CD4-positive, alpha-beta memory T cell (primary cell): ENCODE results near the gene C19orf25. TPM values are rescaled to one million over a fixed set of nuclear protein-coding genes. Genes with fewer than 3 reads are reported as not detected.
"Not testable (repeated sequence)": the region's sequence is repeated elsewhere in the genome, so short reads cannot be mapped to it uniquely, and the experiment has no call there.

ENCODE experiments used
- CTCF ChIA-PET: fragments of 350-600 bp; sonication (Branson Sonifier 250); formaldehyde crosslinking; loops from one replicate; lab custom pipeline; 2021; ENCODE audit warnings: inconsistent platforms; ENCODE audit not compliant: partially characterized antibody; lab: Charles Lee
- POLR2A ChIA-PET: fragments of 350-600 bp; sonication (Branson Sonifier 250); formaldehyde crosslinking; loops from one replicate; lab custom pipeline; 2021; ENCODE audit not compliant: partially characterized antibody; lab: Charles Lee
- DNase-seq, 5 donors: peaks; one replicate each; pipeline versions ENCODE4 v3.0.0 to v3.0.0-alpha.2; 2020 to 2022; ENCODE audit warnings: mixed read lengths in 1 of 5
- H3K27ac ChIP-seq: one replicate; pipeline ENCODE4 v1.7.0; 2013; ENCODE audit warnings: low read depth, low read length
- H3K27me3 ChIP-seq: 2 replicates; pipeline ENCODE4 v1.7.0; 2013; ENCODE audit warnings: mild to moderate bottlenecking, low read length, moderate library complexity; ENCODE audit not compliant: insufficient read depth
- H3K36me3 ChIP-seq: 2 replicates; pipeline ENCODE4 v1.7.0; 2013; ENCODE audit warnings: mild to moderate bottlenecking, low read length, moderate library complexity; ENCODE audit not compliant: insufficient read depth
- H3K4me1 ChIP-seq: 2 replicates; pipeline ENCODE4 v1.7.0; 2013; ENCODE audit warnings: mild to moderate bottlenecking, low read length, moderate library complexity; ENCODE audit not compliant: insufficient read depth
- H3K4me3 ChIP-seq, 2 donors: one replicate each; pipeline ENCODE4 v1.7.0; 2013; ENCODE audit warnings: low read length in 2 of 2, mild to moderate bottlenecking in 1 of 2
- H3K9me3 ChIP-seq, 2 donors: one replicate each; pipeline ENCODE4 v1.7.0; 2013; ENCODE audit warnings: low read length in 2 of 2, control low read depth in 1 of 2; ENCODE audit not compliant: control insufficient read depth in 1 of 2
- H3K27ac Mint-ChIP-seq, 7 donors: one replicate each; pipeline ENCODE4 v1.8.0; 2020 to 2021; ENCODE audit warnings: mixed read lengths in 7 of 7, mild to moderate bottlenecking in 6 of 7, inconsistent platforms in 3 of 7, moderate library complexity in 3 of 7
- H3K27me3 Mint-ChIP-seq, 2 donors: one replicate each; pipeline ENCODE4 v1.8.0; 2020 to 2021; ENCODE audit warnings: mixed read lengths in 2 of 2
- H3K36me3 Mint-ChIP-seq, 2 donors: one replicate each; pipeline ENCODE4 v1.8.0; 2020 to 2021; ENCODE audit warnings: mixed read lengths in 2 of 2, inconsistent platforms in 1 of 2, mild to moderate bottlenecking in 1 of 2
- H3K4me1 Mint-ChIP-seq, 4 donors: one replicate each; pipeline ENCODE4 v1.8.0; 2020 to 2021; ENCODE audit warnings: mixed read lengths in 4 of 4, mild to moderate bottlenecking in 1 of 4
- H3K4me3 Mint-ChIP-seq, 8 donors: one replicate each; pipeline ENCODE4 v1.8.0; 2020 to 2021; ENCODE audit warnings: mixed read lengths in 8 of 8, mild to moderate bottlenecking in 7 of 8, moderate library complexity in 6 of 8, inconsistent platforms in 3 of 8
- H3K9me3 Mint-ChIP-seq, 8 donors: one replicate each; pipeline ENCODE4 v1.8.0; 2020 to 2021; ENCODE audit warnings: mixed read lengths in 8 of 8, mild to moderate bottlenecking in 5 of 8, inconsistent platforms in 3 of 8, moderate library complexity in 1 of 8
- intact Hi-C: fragments of 100-400 bp; cut with micrococcal nuclease; formaldehyde crosslinking; loops from one replicate; pipeline ENCODE4 v1.15.1; 2023
- polyA plus RNA-seq, 2 donors: library from polyadenylated mRNA; unstranded; fragments of 300-500 nt; fragmentation: Illumina TruSeq; gene quantifications; one replicate each; pipeline ENCODE4 v1.2.3, GENCODE V29; 2021
- total RNA-seq, 2 experiments: library from RNA; stranded (reverse); gene quantifications; one replicate each; pipeline ENCODE4 v1.2.3, GENCODE V29; 2021

Gene C19orf25
- total and polyA plus RNA-seq, 4 experiments from 2014 or later: 41.5 to 79.8 (median 58.8) TPM

DNA sequence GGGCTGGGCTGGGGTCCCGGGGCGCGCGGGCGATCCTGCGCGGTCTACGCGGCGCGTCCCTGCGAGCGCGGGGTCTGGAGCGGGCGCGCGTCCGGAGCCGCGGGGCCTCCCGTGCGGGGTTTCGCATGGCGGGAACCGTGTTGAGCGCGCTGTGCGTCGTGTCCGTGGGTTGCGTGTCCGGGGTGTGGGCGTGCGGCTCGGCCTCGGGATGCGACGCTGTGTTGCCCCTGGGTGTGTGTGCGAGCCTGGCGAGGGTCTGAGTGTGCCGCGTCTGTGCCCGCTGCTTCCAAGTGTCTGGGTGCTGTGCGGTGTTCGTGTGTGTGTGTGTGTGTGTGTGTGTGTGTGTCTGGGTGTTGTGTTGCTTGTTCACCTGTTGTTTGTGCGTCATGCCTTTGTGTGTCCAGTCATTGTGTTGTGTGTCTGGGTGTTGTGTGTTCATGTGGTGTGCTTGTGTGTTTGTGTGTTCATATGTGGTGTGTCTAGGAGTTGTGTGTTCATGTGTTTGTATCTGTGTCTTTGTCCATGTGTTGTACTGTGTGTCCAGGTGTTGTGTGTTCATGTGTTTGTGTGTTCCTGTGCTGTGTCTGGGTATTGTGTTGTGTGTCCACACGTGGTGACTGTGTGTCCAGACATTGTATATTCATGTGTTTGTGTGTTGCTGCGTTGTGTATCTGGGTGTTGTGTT is 45.4 kb upstream of the C19orf25 start:
- H3K4me1 ChIP-seq: no peaks in the 10 kb centered on the region
- H3K27ac ChIP-seq: no peak overlapping the region
- H3K27me3 ChIP-seq: peaks cover 10% of the 10 kb centered on the region
- no peaks in the 10 kb centered on the region for H3K36me3 ChIP-seq
- peaks cover 0 to 9% (median 6%) of the 10 kb centered on the region in 4 donors for H3K4me1 Mint-ChIP-seq
- POLR2A ChIA-PET: no interaction called here
- H3K27me3 Mint-ChIP-seq: peaks cover 20 to 21% of the 10 kb centered on the region in 2 donors
- no peaks in the 10 kb centered on the region for H3K9me3 ChIP-seq
- intact Hi-C loops: no loop called here
- H3K9me3 Mint-ChIP-seq: peaks cover 0 to 3% (median 0%) of the 10 kb centered on the region in 8 donors
- H3K4me3 Mint-ChIP-seq: peak overlapping the region in 5 of 8 donors; percentile 31 to 80 (median 45)
- H3K36me3 Mint-ChIP-seq: no peaks in the 10 kb centered on the region
- no peak for DNase-seq
- CTCF ChIA-PET: no interaction called here
- no peak overlapping the region for H3K4me3 ChIP-seq
- H3K27ac Mint-ChIP-seq: no peak overlapping the region

DNA sequence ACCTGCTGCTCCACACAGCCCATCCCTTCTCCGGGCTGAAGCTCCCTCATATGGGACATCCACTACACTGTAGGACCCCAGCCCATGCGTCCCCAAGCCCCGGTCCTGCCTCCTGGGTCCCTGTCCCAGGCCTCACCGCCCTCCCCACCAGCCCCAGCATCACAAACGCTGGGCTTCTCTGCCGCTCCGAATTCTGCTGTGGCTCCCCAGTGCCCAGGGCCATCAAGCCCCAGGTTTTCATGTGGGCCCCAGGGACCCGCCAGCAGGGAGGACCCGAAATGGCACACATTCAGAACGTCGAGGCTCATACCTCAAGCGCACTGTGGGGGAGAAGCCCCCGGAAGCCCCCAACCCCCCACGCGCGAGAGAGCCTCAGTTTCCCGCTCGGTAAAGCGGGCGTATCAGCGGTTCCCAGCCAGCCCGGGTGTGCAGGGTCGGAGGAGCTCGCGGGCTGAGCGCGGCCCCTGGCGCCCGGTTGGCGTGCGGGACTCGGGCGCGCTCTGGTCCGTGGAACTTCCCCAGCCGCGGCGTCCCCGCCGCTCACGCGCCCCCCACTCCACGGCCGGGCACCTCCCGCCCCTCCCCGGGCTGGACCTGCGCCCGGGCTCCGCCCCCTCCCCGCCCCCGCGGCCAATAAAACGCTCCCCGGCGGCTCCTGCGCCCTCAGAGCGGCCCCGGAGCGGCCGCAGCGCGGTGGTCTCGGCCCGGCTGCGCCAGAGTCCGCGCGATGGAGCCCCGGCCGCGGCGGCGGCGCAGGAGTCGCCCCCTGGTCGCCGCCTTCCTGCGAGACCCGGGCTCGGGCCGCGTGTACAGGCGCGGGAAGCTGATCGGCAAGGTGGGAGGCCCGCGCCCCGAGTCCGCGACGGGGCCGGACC is 44.6 kb upstream of the C19orf25 start, which contains the start of gene PLK5:
Gene PLK5, plus strand, starts transcription at position 666 of the 875 bp plus-strand sequence. CDS start 2,920 bp downstream, outside the sequence.
- Mint-ChIP-seq H3K4me3 (peak within 1 kb of the TSS in 5 of 8 donors; percentile 31 to 80 (median 45)), H3K27ac (no peak within 1 kb of the TSS), H3K27me3 (peaks cover 20 to 21% of the 10 kb centered on the region in 2 donors), H3K9me3 (peaks cover 0 to 3% (median 0%) of the 10 kb centered on the region in 8 donors), H3K4me1 (peaks cover 0 to 9% (median 6%) of the 10 kb centered on the region in 4 donors), H3K36me3 (no peaks in the 10 kb centered on the region)
- Histone ChIP-seq H3K4me3 (no peak within 1 kb of the TSS), H3K4me1 (no peaks in the 10 kb centered on the region), H3K27ac (no peak within 1 kb of the TSS), H3K27me3 (peaks cover 10% of the 10 kb centered on the region), H3K36me3 (no peaks in the 10 kb centered on the region), H3K9me3 (no peaks in the 10 kb centered on the region)
- no peak for DNase-seq
- ChIA-PET POLR2A (no interaction called here), CTCF (no interaction called here)
- intact Hi-C loops: no loop called here

DNA sequence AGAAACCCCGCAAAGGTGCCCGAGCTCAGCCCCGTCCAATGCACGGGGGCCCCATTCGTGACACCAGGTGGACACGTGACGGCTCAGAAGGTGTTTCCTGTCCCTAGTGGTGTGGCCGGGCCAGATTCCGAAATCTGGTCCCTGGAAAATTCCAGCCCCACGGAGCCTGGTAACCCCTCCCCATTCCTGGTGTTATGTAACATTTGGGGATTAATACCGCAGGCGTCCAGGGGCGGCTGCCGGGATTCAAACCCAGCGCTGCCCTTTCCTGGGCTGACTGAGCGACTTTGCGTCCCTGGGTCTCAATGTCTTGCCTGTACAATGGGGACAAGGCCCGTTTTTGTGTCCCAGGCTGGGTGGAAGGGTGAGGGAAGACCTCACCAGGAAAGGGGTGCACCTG is 43.8 kb upstream of the C19orf25 start:
- no peaks in the 10 kb centered on the region for H3K4me1 ChIP-seq
- CTCF ChIA-PET: no interaction called here
- intact Hi-C loops: no loop called here
- peaks cover 20 to 24% of the 10 kb centered on the region in 2 donors for H3K27me3 Mint-ChIP-seq
- H3K27me3 ChIP-seq: peaks cover 10% of the 10 kb centered on the region
- H3K36me3 Mint-ChIP-seq: no peaks in the 10 kb centered on the region
- peaks cover 0 to 3% (median 0%) of the 10 kb centered on the region in 8 donors for H3K9me3 Mint-ChIP-seq
- DNase-seq: no peak
- no peak overlapping the region for H3K27ac Mint-ChIP-seq
- POLR2A ChIA-PET: no interaction called here
- H3K27ac ChIP-seq: no peak overlapping the region
- no peaks in the 10 kb centered on the region for H3K9me3 ChIP-seq
- peaks cover 0 to 9% (median 6%) of the 10 kb centered on the region in 4 donors for H3K4me1 Mint-ChIP-seq
- H3K4me3 ChIP-seq: no peak overlapping the region
- no peaks in the 10 kb centered on the region for H3K36me3 ChIP-seq
- no peak overlapping the region for H3K4me3 Mint-ChIP-seq

DNA sequence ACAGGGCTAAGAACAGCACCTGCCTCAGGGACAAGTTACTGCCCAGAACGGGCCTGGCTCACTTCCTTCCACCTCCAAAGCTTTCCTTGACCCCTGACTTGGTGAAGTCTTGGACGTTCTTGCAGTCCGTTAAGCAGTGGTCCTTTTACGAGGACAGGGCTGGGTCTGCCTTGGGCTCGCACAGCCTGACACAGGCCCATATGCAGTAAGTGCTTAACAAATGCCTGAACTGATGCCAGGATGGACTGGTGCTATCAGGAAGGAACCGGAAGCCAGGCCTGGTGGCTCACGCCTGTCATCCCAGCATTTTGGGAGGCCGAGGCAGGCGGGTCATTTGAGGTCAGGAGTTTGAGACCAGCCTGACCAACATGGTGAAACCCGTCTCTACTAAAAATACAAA is 43.0 kb upstream of the C19orf25 start:
- Mint-ChIP-seq H3K9me3 (peaks cover 0 to 3% (median 0%) of the 10 kb centered on the region in 8 donors), H3K36me3 (no peaks in the 10 kb centered on the region)
- no peak for DNase-seq

DNA sequence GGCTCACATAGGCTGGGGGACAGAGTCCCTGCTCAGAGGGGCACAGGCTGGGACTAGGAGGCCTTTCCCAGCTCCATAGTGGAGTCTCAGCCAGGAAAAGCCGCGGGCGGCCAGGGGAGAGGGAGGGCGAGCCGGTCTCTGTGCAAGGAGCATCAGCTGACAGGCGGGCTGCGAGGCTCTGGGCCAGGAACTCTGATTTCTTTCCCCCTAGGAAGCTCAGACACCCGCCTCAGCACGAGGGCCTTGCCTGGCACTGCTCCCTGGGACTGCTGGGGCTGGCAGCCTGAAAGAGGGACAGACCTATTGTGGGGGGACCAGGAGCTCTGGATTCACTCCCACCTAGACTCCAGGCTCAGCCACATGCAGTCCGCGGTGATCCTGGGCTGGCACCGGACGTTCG is 42.6 kb upstream of the C19orf25 start:
- Histone ChIP-seq H3K4me1 (no peaks in the 10 kb centered on the region), H3K27ac (no peak overlapping the region), H3K36me3 (no peaks in the 10 kb centered on the region), H3K27me3 (peaks cover 10% of the 10 kb centered on the region), H3K9me3 (no peaks in the 10 kb centered on the region), H3K4me3 (no peak overlapping the region)
- Mint-ChIP-seq H3K27me3 (peaks cover 18 to 22% of the 10 kb centered on the region in 2 donors), H3K36me3 (no peaks in the 10 kb centered on the region), H3K4me1 (peaks cover 0 to 9% (median 6%) of the 10 kb centered on the region in 4 donors), H3K9me3 (peaks cover 0 to 3% (median 0%) of the 10 kb centered on the region in 8 donors), H3K4me3 (no peak overlapping the region), H3K27ac (no peak overlapping the region)
- DNase-seq: no peak
- CTCF ChIA-PET: no interaction called here
- POLR2A ChIA-PET: no interaction called here
- intact Hi-C loops: no loop called here

More for the DNA sequence above, 43.0 kb upstream of the C19orf25 start:
- Histone ChIP-seq H3K4me1 (no peaks in the 10 kb centered on the region), H3K27me3 (peaks cover 10% of the 10 kb centered on the region), H3K4me3 (no peak overlapping the region), H3K27ac (no peak overlapping the region), H3K36me3 (no peaks in the 10 kb centered on the region), H3K9me3 (no peaks in the 10 kb centered on the region)
- ChIA-PET POLR2A (no interaction called here), CTCF (no interaction called here)
- H3K27ac Mint-ChIP-seq: no peak overlapping the region
- peaks cover 19 to 23% of the 10 kb centered on the region in 2 donors for H3K27me3 Mint-ChIP-seq
- peak overlapping the region in 1 of 8 donors; percentile 31 for H3K4me3 Mint-ChIP-seq
- H3K4me1 Mint-ChIP-seq: peaks cover 0 to 9% (median 6%) of the 10 kb centered on the region in 4 donors
- intact Hi-C loops: no loop called here

DNA sequence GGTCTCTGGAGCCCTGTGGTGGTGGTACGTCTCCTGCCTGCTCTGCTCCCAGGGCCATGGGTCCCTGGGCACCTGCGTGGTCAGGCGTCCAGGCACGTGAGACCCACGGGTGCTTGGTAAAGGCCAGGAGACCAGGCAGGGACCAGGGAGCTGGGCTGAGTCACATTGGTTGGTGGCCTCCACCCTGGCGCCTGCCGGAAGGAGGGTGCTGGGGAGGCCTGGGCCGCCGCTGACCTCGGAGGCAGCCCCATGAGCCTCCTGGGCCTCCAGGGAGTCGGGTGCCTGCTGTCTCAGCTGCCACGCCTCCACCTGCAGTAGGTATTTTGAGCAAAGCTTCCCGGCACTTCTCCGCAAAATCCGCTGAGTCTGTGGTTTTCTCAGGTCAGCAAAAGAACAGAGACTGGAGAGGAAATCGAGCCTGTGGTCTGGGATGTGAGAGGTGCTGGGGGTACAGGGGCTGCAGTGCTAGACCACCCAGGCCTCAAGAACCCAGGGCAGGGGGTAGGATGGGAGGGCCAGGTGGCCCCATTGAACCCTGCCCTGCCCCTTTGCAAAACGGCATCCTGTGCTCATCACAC is 41.3 kb upstream of the C19orf25 start:
- Mint-ChIP-seq H3K4me1 (peaks cover 0 to 9% (median 6%) of the 10 kb centered on the region in 4 donors), H3K27me3 (peaks cover 12 to 15% of the 10 kb centered on the region in 2 donors), H3K9me3 (peaks cover 0 to 3% (median 0%) of the 10 kb centered on the region in 8 donors), H3K36me3 (no peaks in the 10 kb centered on the region), H3K27ac (no peak overlapping the region), H3K4me3 (no peak overlapping the region)
- Histone ChIP-seq H3K4me1 (no peaks in the 10 kb centered on the region), H3K4me3 (no peak overlapping the region), H3K36me3 (no peaks in the 10 kb centered on the region), H3K9me3 (no peaks in the 10 kb centered on the region), H3K27ac (no peak overlapping the region), H3K27me3 (peaks cover 10% of the 10 kb centered on the region)
- POLR2A ChIA-PET: no interaction called here
- no peak for DNase-seq
- intact Hi-C loops: no loop called here
- CTCF ChIA-PET: no interaction called here

DNA sequence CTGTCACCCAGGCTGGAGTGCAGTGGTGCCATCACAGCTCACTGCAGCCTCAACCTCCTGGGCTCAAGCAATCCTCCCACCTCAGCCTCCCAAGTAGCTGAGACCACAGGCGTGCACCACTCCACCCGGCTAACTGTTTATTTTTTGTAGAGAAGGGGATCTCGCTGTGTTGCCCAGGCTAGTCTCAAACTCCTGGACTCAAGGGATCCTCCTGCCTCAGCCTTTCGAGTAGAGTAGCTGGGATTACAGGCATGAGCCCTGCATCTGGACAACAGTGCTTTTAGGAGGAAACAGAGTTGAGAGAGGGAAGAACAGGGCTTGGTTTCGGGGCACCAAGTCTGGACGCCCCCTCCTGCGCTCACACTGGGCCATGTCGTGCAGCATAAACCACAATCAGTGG is 40.8 kb upstream of the C19orf25 start:
- H3K4me1 Mint-ChIP-seq, H3K4me3 ChIP-seq, CTCF ChIA-PET, H3K36me3 Mint-ChIP-seq, H3K27ac Mint-ChIP-seq, H3K27me3 ChIP-seq, H3K9me3 Mint-ChIP-seq, H3K4me3 Mint-ChIP-seq, intact Hi-C loops, POLR2A ChIA-PET, H3K9me3 ChIP-seq, H3K27ac ChIP-seq, DNase-seq, H3K4me1 ChIP-seq, H3K36me3 ChIP-seq: not testable (repeated sequence)
- peaks cover 10 to 13% of the 10 kb centered on the region in 2 donors for H3K27me3 Mint-ChIP-seq
